ENCODE results near the gene AP3D1.

Gene AP3D1

GRCh38 chr19:2180881-2181632, 29.7 kb upstream of the AP3D1 start:
- no peak for DNase-seq

- no peak for DNase-seq
These were observed 28.7 kb upstream of the AP3D1 start for GRCh38 chr19:2180114-2180513.

GRCh38 chr19:2179095-2179494, 27.7 kb upstream of the AP3D1 start:
- no peak for DNase-seq

GRCh38 chr19:2176337-2176994, 25.1 kb upstream of the AP3D1 start:
- DNase-seq = no peak

GRCh38 chr19:2175742-2176141, 24.4 kb upstream of the AP3D1 start:
- no peak for DNase-seq

GRCh38 chr19:2173767-2174577, 22.6 kb upstream of the AP3D1 start:
- DNase-seq = no peak

- no peak for DNase-seq
These were observed 22.0 kb upstream of the AP3D1 start for GRCh38 chr19:2173388-2173766.

GRCh38 chr19:2171349-2172145, 20.2 kb upstream of the AP3D1 start:
- peak; percentile 84 for DNase-seq

- DNase-seq = no peak
These were observed 19.6 kb upstream of the AP3D1 start for GRCh38 chr19:2170987-2171348.

GRCh38 chr19:2170219-2170618, 18.9 kb upstream of the AP3D1 start:
- no peak for DNase-seq

- DNase-seq = peak; percentile 91
These were observed 17.5 kb upstream of the AP3D1 start for GRCh38 chr19:2168619-2169424.

GRCh38 chr19:2167896-2168618, 16.7 kb upstream of the AP3D1 start:
- DNase-seq = peak; percentile 88

GRCh38 chr19:2166741-2167738, 15.7 kb upstream of the AP3D1 start:
- no peak for DNase-seq

- no peak for DNase-seq
These were observed 12.9 kb upstream of the AP3D1 start for GRCh38 chr19:2164020-2164998.

GRCh38 chr19:2160379-2160778, 9.0 kb upstream of the AP3D1 start:
- no peak for DNase-seq

GRCh38 chr19:2157452-2157851, 6.1 kb upstream of the AP3D1 start:
- DNase-seq = no peak

GRCh38 chr19:2154587-2155075, 3.3 kb upstream of the AP3D1 start:
- no peak for DNase-seq

GRCh38 chr19:2150794-2151338, 500 bp downstream of the AP3D1 start:
- DNase-seq = no peak

All from CD4-positive, alpha-beta T cell treated with Interleukin-15 for 1 hour (primary cell).